Ishikawa (cell line): ENCODE results near the gene CLDN15.

ENCODE experiments used
- CEBPB ChIP-seq: IDR thresholded peaks from 2 replicates; pipeline ENCODE4 v1.6.1; 2012
- CREB1 ChIP-seq: IDR thresholded peaks from 2 replicates; pipeline ENCODE4 v1.6.1; 2012; ENCODE audit warnings: low read depth
- EGR1 ChIP-seq: IDR thresholded peaks from 2 replicates; pipeline ENCODE4 v1.6.1; 2012
- EP300 ChIP-seq: IDR thresholded peaks from 2 replicates; pipeline ENCODE4 v1.6.1; 2012; ENCODE audit warnings: borderline replicate concordance
- FOXM1 ChIP-seq: IDR thresholded peaks from 2 replicates; pipeline ENCODE4 v1.6.1; 2012; ENCODE audit warnings: low read depth, borderline replicate concordance
- MAX ChIP-seq: IDR thresholded peaks from 2 replicates; pipeline ENCODE4 v1.6.1; 2012
- NFIC ChIP-seq: IDR thresholded peaks from 2 replicates; pipeline ENCODE4 v1.6.1; 2012
- TAF1 ChIP-seq: IDR thresholded peaks from 2 replicates; pipeline ENCODE4 v1.6.1; 2012; ENCODE audit warnings: low read depth, mild to moderate bottlenecking
- TCF12 ChIP-seq: IDR thresholded peaks from 2 replicates; pipeline ENCODE4 v1.6.1; 2012; ENCODE audit warnings: low read depth
- TEAD4 ChIP-seq: IDR thresholded peaks from 2 replicates; pipeline ENCODE4 v1.6.1; 2012
- YY1 ChIP-seq: IDR thresholded peaks from 2 replicates; pipeline ENCODE4 v1.6.1; 2012; ENCODE audit warnings: low read depth
- ZBTB7A ChIP-seq: IDR thresholded peaks from 2 replicates; pipeline ENCODE4 v1.6.1; 2012; ENCODE audit warnings: low read depth
- TF ChIP-seq, protein P1 (sequence below): IDR thresholded peaks from 2 replicates; pipeline ENCODE4 v1.6.1; 2012
- TF ChIP-seq, protein P2 (sequence below): IDR thresholded peaks from 2 replicates; pipeline ENCODE4 v1.6.1; 2012; ENCODE audit warnings: low read depth, mild to moderate bottlenecking

Gene CLDN15

GRCh38 chr7:101223528-101223927, 14.1 kb downstream of the CLDN15 start:
- TF ChIP-seq, protein P1, sequence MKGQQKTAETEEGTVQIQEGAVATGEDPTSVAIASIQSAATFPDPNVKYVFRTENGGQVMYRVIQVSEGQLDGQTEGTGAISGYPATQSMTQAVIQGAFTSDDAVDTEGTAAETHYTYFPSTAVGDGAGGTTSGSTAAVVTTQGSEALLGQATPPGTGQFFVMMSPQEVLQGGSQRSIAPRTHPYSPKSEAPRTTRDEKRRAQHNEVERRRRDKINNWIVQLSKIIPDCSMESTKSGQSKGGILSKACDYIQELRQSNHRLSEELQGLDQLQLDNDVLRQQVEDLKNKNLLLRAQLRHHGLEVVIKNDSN, result no peak
- no peak for TF ChIP-seq FOXM1

DNA sequence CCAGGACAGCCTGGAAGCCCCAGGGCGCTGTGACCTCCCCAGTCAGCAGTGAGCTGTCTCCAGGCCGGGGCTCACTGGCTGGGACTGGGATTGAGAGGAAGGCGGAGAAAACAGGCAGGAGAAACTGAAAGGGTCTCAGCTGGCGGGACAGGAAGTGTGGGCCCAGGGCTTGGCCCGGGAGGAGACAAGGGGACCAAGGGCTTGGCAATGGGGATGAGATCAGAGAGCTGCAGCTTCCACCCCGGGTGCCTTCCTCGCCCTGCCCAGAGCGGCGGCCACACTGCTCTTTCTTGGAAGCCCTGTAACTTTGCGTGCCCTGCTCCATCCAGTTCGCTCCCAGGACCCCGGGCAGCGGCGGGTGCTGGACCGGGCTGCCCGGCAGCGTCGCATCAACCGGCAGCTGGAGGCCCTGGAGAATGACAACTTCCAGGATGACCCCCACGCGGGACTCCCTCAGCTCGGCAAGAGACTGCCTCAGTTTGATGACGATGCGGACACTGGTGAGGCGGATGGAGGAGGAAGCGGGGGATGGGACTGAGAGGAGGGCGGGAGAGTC, 15.2 kb downstream of the CLDN15 start:
- TF ChIP-seq, protein P2, sequence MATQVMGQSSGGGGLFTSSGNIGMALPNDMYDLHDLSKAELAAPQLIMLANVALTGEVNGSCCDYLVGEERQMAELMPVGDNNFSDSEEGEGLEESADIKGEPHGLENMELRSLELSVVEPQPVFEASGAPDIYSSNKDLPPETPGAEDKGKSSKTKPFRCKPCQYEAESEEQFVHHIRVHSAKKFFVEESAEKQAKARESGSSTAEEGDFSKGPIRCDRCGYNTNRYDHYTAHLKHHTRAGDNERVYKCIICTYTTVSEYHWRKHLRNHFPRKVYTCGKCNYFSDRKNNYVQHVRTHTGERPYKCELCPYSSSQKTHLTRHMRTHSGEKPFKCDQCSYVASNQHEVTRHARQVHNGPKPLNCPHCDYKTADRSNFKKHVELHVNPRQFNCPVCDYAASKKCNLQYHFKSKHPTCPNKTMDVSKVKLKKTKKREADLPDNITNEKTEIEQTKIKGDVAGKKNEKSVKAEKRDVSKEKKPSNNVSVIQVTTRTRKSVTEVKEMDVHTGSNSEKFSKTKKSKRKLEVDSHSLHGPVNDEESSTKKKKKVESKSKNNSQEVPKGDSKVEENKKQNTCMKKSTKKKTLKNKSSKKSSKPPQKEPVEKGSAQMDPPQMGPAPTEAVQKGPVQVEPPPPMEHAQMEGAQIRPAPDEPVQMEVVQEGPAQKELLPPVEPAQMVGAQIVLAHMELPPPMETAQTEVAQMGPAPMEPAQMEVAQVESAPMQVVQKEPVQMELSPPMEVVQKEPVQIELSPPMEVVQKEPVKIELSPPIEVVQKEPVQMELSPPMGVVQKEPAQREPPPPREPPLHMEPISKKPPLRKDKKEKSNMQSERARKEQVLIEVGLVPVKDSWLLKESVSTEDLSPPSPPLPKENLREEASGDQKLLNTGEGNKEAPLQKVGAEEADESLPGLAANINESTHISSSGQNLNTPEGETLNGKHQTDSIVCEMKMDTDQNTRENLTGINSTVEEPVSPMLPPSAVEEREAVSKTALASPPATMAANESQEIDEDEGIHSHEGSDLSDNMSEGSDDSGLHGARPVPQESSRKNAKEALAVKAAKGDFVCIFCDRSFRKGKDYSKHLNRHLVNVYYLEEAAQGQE, result no peak

- TF ChIP-seq ZBTB7A (no peak), YY1 (no peak), NFIC (no peak), TCF12 (no peak), FOXM1 (no peak), MAX (no peak), EP300 (no peak)
- TF ChIP-seq, protein P2, result no peak
Measured at GRCh38 chr7:101220295-101220694, 17.3 kb downstream of the CLDN15 start.

- no peak for TF ChIP-seq FOXM1
- TF ChIP-seq ZBTB7A, result no peak
- TF ChIP-seq, protein P2, result no peak
- no peak for TF ChIP-seq CREB1
- no peak for TF ChIP-seq EGR1
- TF ChIP-seq NFIC, result no peak
- no peak for TF ChIP-seq MAX
- TF ChIP-seq YY1, result no peak
- no peak for TF ChIP-seq TAF1
- no peak for TF ChIP-seq TEAD4
- TF ChIP-seq, protein P1, result no peak
- TF ChIP-seq EP300, result no peak
- TF ChIP-seq CEBPB, result no peak
Measured at GRCh38 chr7:101218236-101219125, 19.1 kb downstream of the CLDN15 start.

DNA sequence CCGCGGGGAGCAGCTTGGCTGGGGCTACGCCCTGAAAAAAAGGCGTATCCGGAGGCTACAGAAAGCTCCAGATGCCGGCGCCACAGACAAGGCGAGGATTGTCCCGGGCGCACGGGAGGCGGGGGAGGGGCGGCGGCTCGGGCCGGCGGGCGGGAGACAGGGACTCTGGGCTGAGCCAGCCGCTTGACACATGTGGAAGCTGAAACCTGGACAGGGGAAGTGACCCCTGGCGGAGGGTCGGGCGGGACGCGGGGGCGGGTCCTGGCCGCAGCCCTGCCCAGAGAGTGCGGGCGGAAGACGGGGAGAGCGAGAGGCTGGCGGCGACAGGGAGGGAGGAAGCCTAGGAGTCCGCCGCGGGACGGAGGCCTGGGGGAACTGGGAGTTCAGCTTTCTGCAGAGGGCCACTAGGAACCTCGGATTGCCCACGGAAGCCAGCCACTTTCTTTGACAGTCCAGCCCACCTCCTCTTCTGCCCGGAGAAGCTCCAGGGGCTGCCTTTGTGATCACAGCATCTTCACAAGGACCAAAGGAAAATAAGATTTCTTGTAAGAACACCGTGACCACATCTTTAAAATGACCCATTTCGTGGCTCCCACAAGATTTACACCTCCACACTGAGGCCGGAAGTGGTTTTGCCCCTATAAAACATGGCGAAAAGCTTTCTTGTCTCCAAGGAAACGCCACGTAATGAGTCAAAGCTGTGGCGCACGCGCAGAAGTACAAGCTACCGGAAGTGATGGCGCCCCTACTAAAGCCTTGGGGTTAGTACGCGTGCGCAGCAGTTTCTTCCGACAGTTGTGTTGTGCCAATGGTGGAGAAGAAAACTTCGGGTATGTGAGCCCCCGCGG, 20.0 kb downstream of the CLDN15 start, which contains the start of the genes PLOD3 and ZNHIT1:
Gene PLOD3 (minus strand): TSS at position 194 of the 848 bp plus-strand sequence. CDS start 307 bp downstream, outside the sequence.
Gene ZNHIT1 (plus strand): TSS at position 778 of the 848 bp plus-strand sequence. CDS start 31 bp downstream, at position 809.
- TF ChIP-seq TCF12, result peak; percentile 34; the same call in 1 of the 2 replicates
- peak; percentile 63; the same call in 1 of the 2 replicates for TF ChIP-seq MAX
- 0 out of 2 replicates have a peak, but pooled peaks have one; percentile 27 for TF ChIP-seq CREB1
- peak; percentile 98 for TF ChIP-seq YY1
- no peak for TF ChIP-seq CEBPB
- peak; percentile 39 for TF ChIP-seq TAF1
- TF ChIP-seq EGR1, result peak; percentile 77
- TF ChIP-seq EP300, result no peak; the same call in 1 of the 2 replicates
- TF ChIP-seq ZBTB7A, result peak; percentile 73
